ENCODE data around the gene RAX. TPM values are rescaled to one million over a fixed set of nuclear protein-coding genes. Genes with fewer than 3 reads are reported as not detected.

RAX gene
- total RNA-seq, 1 donor = not detected

DNA sequence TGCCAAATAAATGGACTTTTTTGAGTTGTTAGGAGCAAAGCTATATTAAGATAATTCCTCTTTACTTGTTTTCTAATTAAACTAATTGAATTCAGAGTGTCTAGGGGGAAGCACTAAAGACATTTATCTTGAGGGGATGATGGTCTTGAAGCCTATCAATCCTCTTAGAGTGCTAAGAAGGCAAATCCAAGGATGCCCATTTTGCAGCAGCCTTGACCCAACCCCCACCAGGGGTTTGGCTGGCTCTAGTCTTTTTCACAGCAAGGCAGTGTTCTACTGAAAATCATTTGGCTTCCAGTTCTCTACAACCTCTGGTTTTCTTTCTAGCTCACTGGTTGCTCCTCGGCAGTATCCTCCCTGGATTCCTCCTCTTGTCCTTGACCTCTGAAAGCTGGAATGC lies 6.5 kb upstream of the RAX start:
- peaks cover 57% of the 10 kb centered on the region for H3K27me3 ChIP-seq (ENCODE audit: insufficient read depth, low read length)
- H3K9me3 ChIP-seq (ENCODE audit: low read depth, low read length) = no peaks in the 10 kb centered on the region
- no peaks in the 10 kb centered on the region for H3K4me1 ChIP-seq (ENCODE audit: insufficient read depth, low read length)
- H3K4me3 ChIP-seq (ENCODE audit: low read length) = no peak overlapping the region

DNA sequence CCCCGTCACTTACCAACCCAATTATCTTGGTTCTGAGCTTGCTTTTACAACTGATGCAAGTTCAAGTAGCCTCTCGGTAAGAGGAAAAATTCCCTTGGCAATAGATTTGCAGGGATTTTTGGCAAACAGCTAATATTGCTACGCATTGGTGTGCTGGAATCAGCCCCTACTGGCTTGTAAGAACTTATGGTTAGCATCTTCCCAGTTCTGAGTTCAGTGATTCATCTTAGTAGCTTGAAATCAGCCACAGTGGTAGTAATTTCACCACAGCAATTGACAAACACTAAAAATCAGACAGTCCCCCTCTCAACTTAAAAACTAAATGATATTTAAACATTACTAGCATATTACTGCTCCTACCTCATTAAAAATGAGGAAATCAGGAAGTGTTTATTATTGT lies 5.9 kb upstream of the RAX start:
- peaks cover 62% of the 10 kb centered on the region for H3K27me3 ChIP-seq (ENCODE audit: insufficient read depth, low read length)
- H3K9me3 ChIP-seq (ENCODE audit: low read depth, low read length) = no peaks in the 10 kb centered on the region
- H3K4me3 ChIP-seq (ENCODE audit: low read length) = no peak overlapping the region
- H3K4me1 ChIP-seq (ENCODE audit: insufficient read depth, low read length) = no peaks in the 10 kb centered on the region

DNA sequence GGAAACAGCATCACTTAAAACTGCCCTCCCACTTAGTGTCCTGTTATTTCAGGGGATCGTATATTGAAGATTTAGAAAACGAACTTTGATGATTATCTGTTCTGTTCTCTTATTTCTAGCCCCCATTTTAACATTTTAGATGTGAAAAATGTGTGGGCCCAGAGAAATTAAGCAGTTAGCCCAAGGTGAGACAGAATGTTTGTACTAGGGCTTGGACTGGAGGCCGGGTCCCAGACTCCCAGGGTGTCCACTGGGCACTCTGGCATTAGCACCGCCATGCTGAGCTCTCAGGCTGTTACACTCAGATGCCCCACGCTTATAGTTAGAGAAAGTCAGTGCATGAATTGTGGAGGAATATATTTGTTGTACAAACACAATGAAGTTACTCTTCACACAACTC lies 5.5 kb upstream of the RAX start:
- no peaks in the 10 kb centered on the region for H3K9me3 ChIP-seq (ENCODE audit: low read depth, low read length)
- peaks cover 65% of the 10 kb centered on the region for H3K27me3 ChIP-seq (ENCODE audit: insufficient read depth, low read length)
- no peaks in the 10 kb centered on the region for H3K4me1 ChIP-seq (ENCODE audit: insufficient read depth, low read length)
- H3K4me3 ChIP-seq (ENCODE audit: low read length) = no peak overlapping the region

DNA sequence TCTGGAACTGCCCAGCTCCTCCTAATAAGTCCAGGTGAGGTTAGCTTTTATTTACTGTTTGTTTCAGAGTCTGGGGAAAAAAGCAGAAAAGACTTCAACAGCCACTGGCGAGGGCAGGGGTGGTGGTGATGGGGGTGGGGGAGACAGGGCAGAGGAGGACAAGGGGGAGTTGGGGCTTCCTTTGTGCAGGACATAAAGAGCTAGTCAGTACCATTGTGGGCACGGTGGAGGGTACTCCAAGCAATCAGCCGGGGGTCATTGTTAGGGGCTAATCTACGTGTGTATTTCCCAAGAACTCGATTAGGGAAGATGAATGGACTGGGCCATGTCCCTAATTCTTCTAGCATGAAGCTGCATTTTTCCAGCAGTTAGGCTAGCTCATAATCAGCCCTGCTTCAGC lies 2.8 kb upstream of the RAX start:
- Histone ChIP-seq H3K4me3 (ENCODE audit: low read length) (no peak overlapping the region), H3K27me3 (ENCODE audit: insufficient read depth, low read length) (peaks cover 88% of the 10 kb centered on the region), H3K9me3 (ENCODE audit: low read depth, low read length) (no peaks in the 10 kb centered on the region), H3K4me1 (ENCODE audit: insufficient read depth, low read length) (peaks cover 12% of the 10 kb centered on the region)

DNA sequence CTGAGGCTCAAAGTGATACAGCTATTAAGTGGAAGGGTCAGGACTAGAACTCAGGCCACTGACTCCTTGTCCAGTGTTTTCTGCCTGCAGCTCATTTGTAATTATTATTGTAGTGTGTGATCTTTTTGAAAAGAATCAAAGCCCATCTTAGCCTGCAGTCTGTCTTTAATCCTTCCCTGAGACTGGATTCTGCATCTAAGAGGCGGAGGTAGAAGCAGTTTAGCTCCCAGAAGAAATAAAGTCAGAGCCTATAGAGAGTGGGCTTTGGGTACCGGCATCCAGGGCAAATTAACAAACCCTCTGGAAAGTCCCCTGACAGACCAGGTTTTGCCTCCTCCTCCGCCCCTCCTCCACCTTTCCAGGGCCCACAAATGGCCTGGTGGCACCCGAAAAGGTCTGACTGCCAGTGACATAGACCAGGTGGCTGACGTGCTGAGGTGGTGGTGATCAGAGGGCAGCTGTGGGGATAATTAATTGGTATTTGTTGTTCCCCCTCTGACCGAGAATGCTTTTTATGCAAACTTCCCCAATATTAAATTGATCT lies 2.2 kb upstream of the RAX start:
- Histone ChIP-seq H3K4me3 (ENCODE audit: low read length) (no peak overlapping the region), H3K4me1 (ENCODE audit: insufficient read depth, low read length) (peaks cover 12% of the 10 kb centered on the region), H3K27me3 (ENCODE audit: insufficient read depth, low read length) (peaks cover 93% of the 10 kb centered on the region), H3K9me3 (ENCODE audit: low read depth, low read length) (no peaks in the 10 kb centered on the region)

DNA sequence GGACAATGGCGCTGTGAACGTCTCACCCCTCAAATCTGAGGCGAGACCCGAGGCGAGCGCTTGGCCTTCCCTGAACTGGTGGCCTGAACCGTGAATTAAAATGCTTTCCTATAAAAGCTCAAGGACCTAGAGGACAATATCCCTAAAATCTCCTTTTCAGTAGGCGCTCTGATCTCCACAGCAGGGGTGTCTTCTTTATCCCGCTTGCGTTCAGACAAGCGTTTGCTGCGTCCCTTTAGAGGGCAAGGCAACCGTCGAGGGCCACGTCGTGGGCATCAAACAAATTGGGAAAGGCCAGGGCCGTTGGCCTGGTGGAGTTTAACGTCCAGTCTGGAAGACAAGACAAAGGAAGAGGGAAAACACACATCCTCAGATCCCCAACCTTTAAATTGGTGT lies 1.3 kb upstream of the RAX start:
- peaks cover 94% of the 10 kb centered on the region for H3K27me3 ChIP-seq (ENCODE audit: insufficient read depth, low read length)
- H3K9me3 ChIP-seq (ENCODE audit: low read depth, low read length) = no peaks in the 10 kb centered on the region
- no peak overlapping the region for H3K4me3 ChIP-seq (ENCODE audit: low read length)
- H3K4me1 ChIP-seq (ENCODE audit: insufficient read depth, low read length) = peaks cover 12% of the 10 kb centered on the region

DNA sequence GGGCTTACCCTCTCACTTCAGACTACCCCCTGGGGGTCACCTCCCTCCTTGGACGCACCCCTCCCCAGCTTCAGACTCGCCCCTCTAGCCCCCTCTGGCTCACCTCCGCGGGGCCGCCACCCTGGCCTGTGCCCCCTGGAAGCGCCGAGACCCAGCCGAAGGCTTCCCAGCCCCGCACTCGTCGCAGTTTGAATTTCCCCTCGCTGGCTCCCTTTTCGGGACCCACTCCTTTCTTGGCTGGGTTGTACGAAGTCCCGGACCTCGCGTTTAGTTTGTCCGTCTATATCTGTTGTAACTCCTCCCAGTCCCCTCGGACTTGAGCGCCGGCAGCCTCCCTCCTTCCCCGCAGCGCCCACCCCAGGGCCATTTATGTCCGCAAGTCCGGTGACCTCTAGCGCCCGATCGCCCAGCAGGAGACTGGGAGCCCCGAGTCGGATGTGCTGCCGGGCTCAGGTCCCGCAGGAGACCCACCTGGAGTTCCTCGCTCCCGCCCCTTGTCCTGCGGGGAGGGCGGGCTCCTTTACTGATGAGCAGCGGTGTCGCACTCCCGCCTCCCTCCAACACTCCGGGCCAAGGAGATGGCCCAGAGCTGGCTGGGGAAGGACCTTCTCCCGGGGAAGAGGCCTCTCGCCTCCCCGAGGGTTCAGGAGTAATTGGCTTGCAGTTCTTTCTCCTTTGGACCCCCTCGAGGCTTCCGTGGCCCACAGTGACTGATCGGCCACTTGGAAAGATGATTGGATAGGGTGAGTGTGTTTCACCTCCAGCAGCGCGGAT lies 692 bp upstream of the RAX start:
- peaks cover 93% of the 10 kb centered on the region for H3K27me3 ChIP-seq (ENCODE audit: insufficient read depth, low read length)
- peaks cover 15% of the 10 kb centered on the region for H3K4me1 ChIP-seq (ENCODE audit: insufficient read depth, low read length)
- no peaks in the 10 kb centered on the region for H3K9me3 ChIP-seq (ENCODE audit: low read depth, low read length)
- H3K4me3 ChIP-seq (ENCODE audit: low read length) = no peak overlapping the region

DNA sequence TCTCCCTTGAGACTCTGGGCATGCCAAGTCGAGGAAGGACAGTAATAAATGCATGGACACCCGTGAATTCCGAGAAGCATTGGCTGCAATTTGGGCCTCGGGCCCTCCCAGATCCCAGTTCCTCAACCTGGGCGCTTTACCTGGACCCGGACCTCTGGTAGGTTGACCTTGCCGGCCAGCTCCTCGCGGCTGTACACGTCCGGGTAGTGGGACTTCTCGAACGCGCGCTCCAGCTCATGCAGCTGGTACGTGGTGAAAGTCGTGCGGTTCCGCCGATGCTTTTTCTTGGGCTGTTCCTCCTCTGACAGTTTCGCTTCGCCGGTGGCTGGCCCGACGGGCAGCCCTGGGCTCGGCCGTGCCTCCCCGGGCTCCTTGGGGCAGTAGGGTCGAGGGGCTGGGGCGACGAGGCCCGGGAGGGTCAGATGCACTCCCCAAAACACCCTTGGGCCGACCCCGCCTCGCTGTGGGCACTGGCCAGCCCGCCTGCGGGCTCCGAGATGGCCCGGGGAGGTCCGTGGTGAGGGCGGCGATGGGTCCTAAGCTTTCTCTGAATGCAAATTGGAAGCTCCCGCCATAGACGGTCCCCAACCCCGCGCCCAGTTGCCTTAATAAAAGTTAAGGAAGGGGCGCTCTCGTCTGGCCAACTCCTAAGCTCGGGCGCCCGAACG lies 899 bp downstream of the RAX start:
- Histone ChIP-seq H3K4me1 (ENCODE audit: insufficient read depth, low read length) (peaks cover 15% of the 10 kb centered on the region), H3K4me3 (ENCODE audit: low read length) (no peak overlapping the region), H3K27me3 (ENCODE audit: insufficient read depth, low read length) (peaks cover 96% of the 10 kb centered on the region), H3K9me3 (ENCODE audit: low read depth, low read length) (no peaks in the 10 kb centered on the region)

DNA sequence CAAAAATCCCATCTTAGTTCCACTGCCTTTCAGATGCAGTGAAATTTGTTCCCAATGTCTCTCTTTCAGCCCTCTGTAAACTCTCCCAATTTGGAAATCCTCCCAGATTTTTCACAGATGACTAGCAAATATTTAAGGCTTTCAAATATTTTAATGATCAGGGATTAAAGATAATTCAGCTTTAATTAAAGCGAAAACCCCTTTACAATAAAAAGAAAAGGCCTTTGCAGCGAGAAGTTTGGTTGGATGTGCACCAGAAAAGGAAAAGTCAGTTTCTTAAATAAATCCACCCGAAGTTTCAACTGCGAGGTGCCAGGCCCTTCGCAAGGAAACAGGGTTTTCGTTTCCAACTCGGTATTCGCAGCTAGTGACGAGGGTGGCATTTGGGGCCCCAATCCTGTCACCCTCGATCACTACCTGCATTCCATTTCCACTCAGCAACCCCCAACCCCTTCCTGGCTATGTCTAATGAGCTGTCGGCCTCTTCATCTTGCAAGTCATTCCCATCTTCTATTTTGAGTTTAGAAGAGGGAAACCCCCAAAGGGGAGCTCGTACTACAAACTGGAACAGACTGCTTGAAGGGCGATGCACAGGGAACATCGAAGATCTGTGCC lies 1.5 kb downstream of the RAX start:
- H3K27me3 ChIP-seq (ENCODE audit: insufficient read depth, low read length) = peaks cover 96% of the 10 kb centered on the region
- H3K4me1 ChIP-seq (ENCODE audit: insufficient read depth, low read length) = peaks cover 15% of the 10 kb centered on the region

DNA sequence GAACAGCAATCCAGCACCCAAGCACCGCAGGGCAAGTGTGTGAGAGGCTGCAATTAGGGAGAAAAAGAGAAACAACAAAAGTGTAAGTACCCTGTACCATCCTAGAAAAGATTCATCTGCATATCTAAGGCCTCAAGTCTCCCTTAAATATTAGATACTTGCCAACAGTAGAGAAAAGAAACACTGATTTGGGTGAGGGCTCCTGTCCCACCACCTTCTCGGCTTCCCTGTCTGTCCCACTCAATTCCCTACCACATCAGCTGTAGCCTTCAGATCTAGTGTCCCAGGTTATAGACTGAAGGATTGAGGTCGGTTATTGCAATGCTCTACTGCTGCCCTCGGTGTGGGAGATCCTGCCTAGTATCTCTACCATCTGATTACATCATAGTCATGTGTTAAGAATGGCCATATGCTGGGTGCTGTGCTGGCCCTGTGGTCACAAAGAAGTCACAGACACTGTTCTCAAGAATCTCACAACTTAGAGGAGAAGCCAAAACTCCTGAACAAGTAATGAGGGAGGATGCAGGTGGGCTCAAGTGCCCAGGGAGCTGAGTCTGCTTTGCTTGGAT lies 2.5 kb downstream of the RAX start:
- peaks cover 15% of the 10 kb centered on the region for H3K4me1 ChIP-seq (ENCODE audit: insufficient read depth, low read length)
- no peak overlapping the region for H3K4me3 ChIP-seq (ENCODE audit: low read length)
- H3K27me3 ChIP-seq (ENCODE audit: insufficient read depth, low read length) = peaks cover 96% of the 10 kb centered on the region
- H3K9me3 ChIP-seq (ENCODE audit: low read depth, low read length) = no peaks in the 10 kb centered on the region

More for the DNA sequence above, 1.5 kb downstream of the RAX start:
- H3K9me3 ChIP-seq (ENCODE audit: low read depth, low read length) = no peaks in the 10 kb centered on the region
- no peak overlapping the region for H3K4me3 ChIP-seq (ENCODE audit: low read length)

DNA sequence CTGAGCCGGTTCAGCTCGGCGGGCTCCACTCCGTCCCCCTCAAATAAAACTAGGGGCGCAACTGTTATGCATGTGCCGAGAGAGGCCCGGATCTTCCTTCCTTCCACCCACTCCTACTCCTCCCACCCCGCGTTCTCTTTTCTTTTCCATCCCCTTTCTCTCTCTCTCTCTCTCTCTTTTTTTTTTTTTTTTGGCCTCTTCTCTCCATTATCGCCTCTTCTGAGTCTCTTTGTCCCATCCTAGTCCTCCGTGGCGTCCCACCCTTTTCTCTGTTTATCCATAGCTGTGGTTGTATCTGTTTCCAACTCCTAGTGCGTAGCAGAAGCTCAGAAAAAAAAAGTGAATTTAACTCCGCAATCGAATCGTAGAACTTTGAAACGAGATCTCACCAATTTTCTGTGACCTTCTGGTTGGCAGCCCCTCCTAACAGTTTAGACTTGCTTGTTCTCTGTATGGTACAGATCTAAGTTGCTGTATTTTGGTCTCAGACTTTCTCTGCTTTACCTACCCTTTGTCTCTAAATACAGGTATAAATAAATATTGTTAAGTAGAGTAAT lies 3.6 kb downstream of the RAX start:
- peaks cover 15% of the 10 kb centered on the region for H3K4me1 ChIP-seq (ENCODE audit: insufficient read depth, low read length)

DNA sequence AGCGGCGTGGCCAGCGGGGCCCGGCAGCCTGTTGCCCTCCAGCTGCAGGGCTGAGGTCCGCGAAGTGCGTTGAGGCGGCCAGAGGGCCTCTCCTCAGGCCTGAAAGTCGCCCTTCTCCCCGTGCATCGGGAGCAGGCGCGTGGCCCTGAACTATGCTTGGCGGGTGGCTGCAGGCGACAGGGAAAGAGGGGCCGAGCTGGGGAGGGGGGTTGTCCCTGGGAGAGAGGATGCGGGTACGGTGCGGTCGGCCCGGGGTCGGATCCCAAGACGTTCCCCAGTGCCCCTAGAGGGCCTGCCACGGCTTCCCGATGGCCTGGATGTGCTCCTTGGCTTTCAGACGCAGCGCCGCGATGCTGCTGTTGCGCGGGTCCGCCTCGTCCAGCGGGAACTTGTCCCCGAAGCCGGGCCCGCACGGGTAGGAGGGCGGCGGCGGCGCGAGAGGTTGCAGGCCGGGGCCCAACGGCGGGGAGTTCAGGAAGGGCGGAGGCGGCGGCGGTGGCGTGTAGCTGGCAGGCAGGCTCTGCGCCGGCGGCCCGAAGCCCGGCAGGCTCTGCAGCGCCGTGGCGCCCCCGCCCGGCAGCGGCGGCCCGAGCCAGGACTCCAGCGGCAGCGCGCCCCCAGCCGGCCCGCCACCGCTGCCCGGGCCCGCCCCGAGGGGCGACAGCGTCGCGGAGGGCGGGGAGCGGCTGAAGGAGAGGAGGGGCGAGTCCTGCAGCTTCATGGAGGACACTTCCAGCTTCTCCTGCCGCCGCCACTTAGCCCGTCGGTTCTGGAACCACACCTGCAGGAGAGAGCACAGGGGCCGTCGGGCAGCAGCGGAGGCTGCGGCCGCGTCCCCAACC lies 4.3 kb downstream of the RAX start:
- Histone ChIP-seq H3K9me3 (ENCODE audit: low read depth, low read length) (no peaks in the 10 kb centered on the region), H3K4me1 (ENCODE audit: insufficient read depth, low read length) (peaks cover 15% of the 10 kb centered on the region), H3K27me3 (ENCODE audit: insufficient read depth, low read length) (peaks cover 96% of the 10 kb centered on the region), H3K4me3 (ENCODE audit: low read length) (no peak overlapping the region)

More for the DNA sequence above, 3.6 kb downstream of the RAX start:
- Histone ChIP-seq H3K27me3 (ENCODE audit: insufficient read depth, low read length) (peaks cover 96% of the 10 kb centered on the region), H3K4me3 (ENCODE audit: low read length) (no peak overlapping the region), H3K9me3 (ENCODE audit: low read depth, low read length) (no peaks in the 10 kb centered on the region)

DNA sequence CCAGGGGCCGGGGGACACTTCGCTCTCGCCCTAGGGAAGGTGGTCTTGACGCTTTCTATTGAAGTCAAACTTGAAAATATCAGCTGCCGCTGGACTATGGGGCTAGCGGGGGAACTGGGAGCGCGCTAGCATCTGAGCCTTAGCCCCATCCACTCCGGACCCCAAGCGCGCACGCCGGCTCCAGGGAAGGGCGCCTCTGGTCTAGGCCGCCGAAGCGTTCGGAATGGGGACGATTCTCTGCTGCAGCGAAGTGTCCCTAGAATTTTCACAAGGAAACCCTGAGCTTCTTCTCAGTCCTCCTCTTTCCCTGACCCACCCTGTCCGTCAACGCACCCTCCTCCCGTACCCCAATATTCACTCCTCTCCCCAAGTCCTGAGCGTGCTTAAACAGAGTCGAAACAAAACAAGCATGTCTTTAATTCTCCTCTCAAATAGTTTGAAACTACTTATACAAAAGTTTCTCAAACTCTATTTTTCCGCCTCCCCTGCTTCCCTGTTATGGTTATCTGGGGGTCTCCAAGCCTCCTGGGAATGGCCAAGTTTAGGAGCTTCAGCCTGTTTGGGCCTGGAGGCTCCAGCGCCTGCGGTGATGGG lies 5.0 kb downstream of the RAX start:
- no peaks in the 10 kb centered on the region for H3K9me3 ChIP-seq (ENCODE audit: low read depth, low read length)
- H3K27me3 ChIP-seq (ENCODE audit: insufficient read depth, low read length) = peaks cover 96% of the 10 kb centered on the region

More for the DNA sequence above, 5.0 kb downstream of the RAX start:
- Histone ChIP-seq H3K4me3 (ENCODE audit: low read length) (no peak overlapping the region), H3K4me1 (ENCODE audit: insufficient read depth, low read length) (peaks cover 14% of the 10 kb centered on the region)
